ENCODE results near the gene PCDH9. TPM values are rescaled to one million over a fixed set of nuclear protein-coding genes. Genes with fewer than 3 reads are reported as not detected.

PCDH9 gene
- polyA plus RNA-seq, 1 experiment = 3.3 TPM

DNA sequence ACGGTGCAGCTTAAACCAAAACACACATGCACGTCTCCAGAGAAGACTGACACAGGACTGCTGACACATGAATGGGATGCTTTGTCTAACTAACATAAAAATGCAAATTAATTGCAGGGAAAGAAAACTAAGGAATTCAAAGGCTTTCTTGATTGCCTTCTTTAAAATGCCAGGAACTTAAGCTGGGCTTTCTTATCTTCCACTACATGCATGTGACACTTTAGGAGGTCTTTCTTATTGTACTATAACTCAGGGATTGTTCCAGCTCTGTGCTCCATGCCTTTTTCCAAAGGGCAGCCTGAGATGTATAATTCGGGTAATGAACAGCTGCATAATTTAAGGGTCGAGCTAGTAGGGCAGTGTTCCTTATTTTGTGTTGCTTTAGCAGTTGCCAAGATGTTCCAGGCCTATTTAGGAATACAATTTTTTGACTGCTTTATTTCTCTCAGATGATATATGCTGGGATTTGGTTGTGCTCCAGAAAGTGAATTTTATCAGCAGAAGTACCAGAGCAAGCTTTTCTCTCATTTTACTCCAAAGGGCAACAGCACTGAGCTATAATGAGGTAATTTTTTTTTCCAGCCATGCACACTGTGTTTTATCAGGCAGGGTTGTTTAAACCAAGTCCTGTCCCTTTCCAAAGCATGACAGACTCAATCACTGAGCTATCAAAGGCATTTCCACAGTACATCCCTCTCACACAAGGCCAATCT is 885.2 kb downstream of the PCDH9 start:
- H3K27me3 ChIP-seq (ENCODE audit: control insufficient read depth, insufficient read depth, low read length) = no peaks in the 10 kb centered on the region
- H3K27ac ChIP-seq (ENCODE audit: low read depth, low read length) = no peak overlapping the region
- no peak for DNase-seq (ENCODE audit: low read depth, low spot score)
- TF ChIP-seq, protein P1, sequence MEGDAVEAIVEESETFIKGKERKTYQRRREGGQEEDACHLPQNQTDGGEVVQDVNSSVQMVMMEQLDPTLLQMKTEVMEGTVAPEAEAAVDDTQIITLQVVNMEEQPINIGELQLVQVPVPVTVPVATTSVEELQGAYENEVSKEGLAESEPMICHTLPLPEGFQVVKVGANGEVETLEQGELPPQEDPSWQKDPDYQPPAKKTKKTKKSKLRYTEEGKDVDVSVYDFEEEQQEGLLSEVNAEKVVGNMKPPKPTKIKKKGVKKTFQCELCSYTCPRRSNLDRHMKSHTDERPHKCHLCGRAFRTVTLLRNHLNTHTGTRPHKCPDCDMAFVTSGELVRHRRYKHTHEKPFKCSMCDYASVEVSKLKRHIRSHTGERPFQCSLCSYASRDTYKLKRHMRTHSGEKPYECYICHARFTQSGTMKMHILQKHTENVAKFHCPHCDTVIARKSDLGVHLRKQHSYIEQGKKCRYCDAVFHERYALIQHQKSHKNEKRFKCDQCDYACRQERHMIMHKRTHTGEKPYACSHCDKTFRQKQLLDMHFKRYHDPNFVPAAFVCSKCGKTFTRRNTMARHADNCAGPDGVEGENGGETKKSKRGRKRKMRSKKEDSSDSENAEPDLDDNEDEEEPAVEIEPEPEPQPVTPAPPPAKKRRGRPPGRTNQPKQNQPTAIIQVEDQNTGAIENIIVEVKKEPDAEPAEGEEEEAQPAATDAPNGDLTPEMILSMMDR (IDR thresholded peaks at IDR 0.05; ENCODE audit: low read depth, low read length) = no peak
- H3K9me3 ChIP-seq (ENCODE audit: control insufficient read depth, insufficient read depth, low read length) = no peaks in the 10 kb centered on the region
- POLR2A ChIA-PET = no interaction called here
- H3K4me3 ChIP-seq (ENCODE audit: low read depth, low read length) = no peak overlapping the region
- CTCF ChIA-PET = interaction anchor here (1.3 kb wide), 1 partner anchor 9 kb away, joined by 3 read pairs; no protein-coding TSS in a partner anchor

DNA sequence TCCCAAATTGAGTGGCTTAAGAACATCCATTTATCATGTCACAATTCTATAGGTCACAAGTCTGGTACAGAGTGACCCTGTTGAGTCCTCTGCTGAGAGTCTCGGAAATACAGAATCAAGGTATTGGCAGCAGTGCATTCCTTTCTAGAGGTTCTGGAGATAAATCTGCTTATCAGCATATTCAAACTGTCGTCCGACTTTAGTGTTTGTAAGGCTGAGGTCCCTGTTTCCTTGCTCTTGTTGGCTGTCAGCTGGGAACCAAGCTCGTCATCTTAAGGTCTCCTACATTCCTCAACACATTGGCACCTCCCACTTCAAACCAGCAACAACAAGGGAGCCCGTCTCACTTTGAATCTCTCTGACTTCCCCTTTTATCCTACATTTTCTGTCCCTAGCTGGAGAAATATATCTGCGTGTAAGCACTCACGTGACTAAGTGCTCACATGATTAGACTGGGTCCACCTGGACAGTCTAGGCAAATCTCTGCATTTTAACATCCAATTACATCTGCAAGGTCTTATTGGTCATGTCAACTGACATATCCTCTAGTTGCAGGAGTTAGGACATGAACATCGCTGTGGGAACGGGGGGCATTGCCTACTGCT is 886.8 kb downstream of the PCDH9 start:
- TF ChIP-seq, protein P1 (IDR thresholded peaks at IDR 0.05; ENCODE audit: low read depth, low read length) = no peak
- no peak overlapping the region for H3K27ac ChIP-seq (ENCODE audit: low read depth, low read length)
- H3K9me3 ChIP-seq (ENCODE audit: control insufficient read depth, insufficient read depth, low read length) = no peaks in the 10 kb centered on the region
- H3K27me3 ChIP-seq (ENCODE audit: control insufficient read depth, insufficient read depth, low read length) = no peaks in the 10 kb centered on the region
- ChIA-PET POLR2A (no interaction called here), CTCF (no interaction called here)
- H3K4me3 ChIP-seq (ENCODE audit: low read depth, low read length) = no peak overlapping the region
- DNase-seq (ENCODE audit: low read depth, low spot score) = no peak

DNA sequence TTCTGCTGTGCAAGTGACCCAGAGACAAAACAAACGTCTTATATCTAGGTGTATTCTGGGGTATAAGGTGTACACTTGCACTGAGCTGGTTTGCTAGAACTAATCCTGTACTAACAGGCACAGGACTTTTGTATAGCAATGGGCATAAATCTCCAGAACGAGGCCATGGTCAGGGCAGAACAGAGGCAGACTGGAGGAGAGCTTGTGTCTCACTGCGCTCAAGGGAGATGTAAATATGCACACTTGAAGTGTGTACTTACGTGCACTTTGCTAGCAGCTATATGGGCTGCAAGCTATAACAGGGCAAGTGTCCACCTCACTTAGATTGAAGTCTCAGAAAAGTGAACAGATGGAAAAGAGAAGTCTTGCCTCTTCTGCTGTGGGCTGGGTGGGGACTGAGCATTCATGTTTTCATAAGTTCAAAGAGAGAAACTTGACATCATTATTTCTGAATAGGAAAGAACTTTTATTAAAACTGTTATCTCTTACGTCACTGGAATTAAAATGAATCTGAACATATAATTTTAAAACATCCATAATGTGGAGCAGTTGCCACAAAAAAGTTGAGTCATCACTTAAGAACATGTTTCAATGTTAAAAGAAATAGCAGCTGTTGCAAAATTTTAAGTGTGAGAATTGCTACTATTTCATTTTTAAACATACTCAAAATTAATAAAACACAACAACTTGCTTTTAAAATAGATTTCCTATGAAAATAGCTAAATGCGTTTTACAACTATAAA is 888.3 kb downstream of the PCDH9 start:
- H3K27ac ChIP-seq (ENCODE audit: low read depth, low read length) = no peak overlapping the region
- no peak for DNase-seq (ENCODE audit: low read depth, low spot score)
- ChIA-PET POLR2A (no interaction called here), CTCF (no interaction called here)
- no peak overlapping the region for H3K4me3 ChIP-seq (ENCODE audit: low read depth, low read length)
- H3K27me3 ChIP-seq (ENCODE audit: control insufficient read depth, insufficient read depth, low read length) = no peaks in the 10 kb centered on the region
- no peaks in the 10 kb centered on the region for H3K9me3 ChIP-seq (ENCODE audit: control insufficient read depth, insufficient read depth, low read length)
- TF ChIP-seq, protein P1 (IDR thresholded peaks at IDR 0.05; ENCODE audit: low read depth, low read length) = no peak

DNA sequence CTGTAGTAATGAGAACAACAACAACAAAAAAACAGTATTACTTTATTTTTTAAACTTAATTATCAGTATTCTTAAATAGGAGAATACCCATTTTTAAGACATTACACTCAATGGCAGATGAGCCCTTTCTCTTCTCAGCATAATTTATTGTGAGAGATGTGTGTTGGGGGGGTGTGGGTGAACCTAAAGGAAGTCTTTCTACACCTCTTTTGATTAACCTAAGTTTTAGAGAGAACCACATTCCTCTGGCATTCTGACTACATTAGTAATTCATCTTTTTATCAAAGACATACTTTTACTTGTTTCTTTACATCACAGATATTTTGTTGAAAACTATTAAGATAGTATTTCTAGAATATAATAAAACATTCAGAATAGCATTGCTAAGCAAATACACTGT is 890.9 kb downstream of the PCDH9 start:
- POLR2A ChIA-PET = no interaction called here
- CTCF ChIA-PET = no interaction called here
- Histone ChIP-seq H3K27ac (ENCODE audit: low read depth, low read length) (no peak overlapping the region), H3K4me3 (ENCODE audit: low read depth, low read length) (no peak overlapping the region), H3K9me3 (ENCODE audit: control insufficient read depth, insufficient read depth, low read length) (no peaks in the 10 kb centered on the region), H3K27me3 (ENCODE audit: control insufficient read depth, insufficient read depth, low read length) (no peaks in the 10 kb centered on the region)
- TF ChIP-seq, protein P1 (IDR thresholded peaks at IDR 0.05; ENCODE audit: low read depth, low read length) = no peak
- DNase-seq (ENCODE audit: low read depth, low spot score) = no peak

DNA sequence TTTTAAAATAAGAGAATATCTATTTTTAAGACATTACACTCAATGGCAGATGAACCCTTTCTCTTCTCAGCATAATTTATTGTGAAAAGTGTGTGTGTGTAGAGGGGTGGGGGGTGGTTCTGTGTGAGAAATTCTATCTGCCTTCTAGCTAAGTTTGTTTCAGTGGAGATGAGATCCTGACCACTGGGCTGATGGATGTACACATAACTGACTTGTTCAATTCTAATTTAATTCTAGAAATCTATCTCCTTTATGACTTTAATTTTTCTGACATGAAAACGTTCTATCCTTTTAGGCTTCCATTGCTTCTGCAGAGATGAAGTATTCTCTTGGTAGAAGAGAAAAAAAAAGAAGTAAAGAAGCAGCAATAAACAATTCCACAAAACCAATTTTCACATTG is 891.6 kb downstream of the PCDH9 start:
- Histone ChIP-seq H3K27ac (ENCODE audit: low read depth, low read length) (no peak overlapping the region), H3K27me3 (ENCODE audit: control insufficient read depth, insufficient read depth, low read length) (no peaks in the 10 kb centered on the region), H3K9me3 (ENCODE audit: control insufficient read depth, insufficient read depth, low read length) (no peaks in the 10 kb centered on the region), H3K4me3 (ENCODE audit: low read depth, low read length) (no peak overlapping the region)
- CTCF ChIA-PET = no interaction called here
- no peak for DNase-seq (ENCODE audit: low read depth, low spot score)
- TF ChIP-seq, protein P1 (IDR thresholded peaks at IDR 0.05; ENCODE audit: low read depth, low read length) = no peak
- POLR2A ChIA-PET = no interaction called here

All from AG04450 (cell line).